ENCODE measurements around the gene SBF2. TPM values are rescaled to one million over a fixed set of nuclear protein-coding genes. Genes with fewer than 3 reads are reported as not detected.

The SBF2 gene
- total and polyA plus RNA-seq, 9 of the 15 experiments (the other 6 are each of a cell fraction or from before 2014, with no cell fraction given), result 0.80 to 9.5 (median 5.0) TPM

- no peaks in the 10 kb centered on the region for H4K20me1 ChIP-seq (replicated peaks; ENCODE audit: control insufficient read depth, insufficient read depth, low read length)
- no peak overlapping the region for H2AFZ ChIP-seq (ENCODE audit: low read depth, low read length)
- 36% methylated on average over 2 of the region's 2 CpGs for WGBS (ENCODE audit: insufficient coverage, low coverage, missing lambda C conversion rate)
- no peaks in the 10 kb centered on the region for H3K79me2 ChIP-seq (ENCODE audit: control insufficient read depth, insufficient read depth, low read length)
- DNase-seq (ENCODE audit: extremely low read depth in 1 of 4, low spot score in 3 of 4) (no peak), FAIRE-seq (no peak), ATAC-seq (no peak)
- H3K4me1 ChIP-seq (replicated peaks in 1 of 2; ENCODE audit: control insufficient read depth in 2 of 2, insufficient read depth in 2 of 2, low read length in 2 of 2), result no peaks in the 10 kb centered on the region
- H3K9ac ChIP-seq (ENCODE audit: insufficient read depth in 1 of 2, low read depth in 2 of 2, low read length in 2 of 2), result no peak overlapping the region
- no peak overlapping the region for H3K27ac ChIP-seq (ENCODE audit: extremely low read depth, low read depth, low read length)
- no TSS peak for BruUV-seq (replicated peaks)
- POLR2A ChIA-PET, result no interaction called here
- H3K27me3 ChIP-seq (ENCODE audit: control insufficient read depth in 2 of 2, insufficient read depth in 2 of 2, low read length in 2 of 2), result no peaks in the 10 kb centered on the region
- H3K9me3 ChIP-seq (replicated peaks; ENCODE audit: control insufficient read depth, insufficient read depth, low read depth, low read length), result no peaks in the 10 kb centered on the region
- no peaks in the 10 kb centered on the region for H3K9me1 ChIP-seq (ENCODE audit: control insufficient read depth, insufficient read depth, low read length)
- TF ChIP-seq MAZ (CRISPR knock-in tag; conservative IDR thresholded peaks at IDR 0.05 in 1 of 2, IDR thresholded peaks at IDR 0.05 in 1 of 2) (no peak), PTTG1 (tag; IDR thresholded peaks at IDR 0.05; ENCODE audit: low read depth) (no peak), ELF1 (tag; IDR thresholded peaks at IDR 0.05) (no peak), YBX1 (IDR thresholded peaks at IDR 0.05) (no peak), RBFOX2 (IDR thresholded peaks at IDR 0.05; ENCODE audit: low read depth, low read length) (no peak), HLTF (IDR thresholded peaks at IDR 0.05) (no peak), RAD21 (CRISPR knock-in tag; conservative IDR thresholded peaks at IDR 0.05 in 1 of 2, IDR thresholded peaks at IDR 0.05 in 1 of 2) (no peak), C11orf30 (IDR thresholded peaks at IDR 0.05; ENCODE audit: low read depth) (no peak), RFX1 (IDR thresholded peaks at IDR 0.05) (no peak), GABPB1 (CRISPR knock-in tag; IDR thresholded peaks at IDR 0.05) (no peak), KDM2B (CRISPR knock-in tag; IDR thresholded peaks at IDR 0.05) (no peak), E2F4 (CRISPR knock-in tag; IDR thresholded peaks at IDR 0.05; ENCODE audit: low read depth) (no peak), PTBP1 (IDR thresholded peaks at IDR 0.05; ENCODE audit: low read depth, low read length) (no peak), PHTF2 (CRISPR knock-in tag; IDR thresholded peaks at IDR 0.05) (no peak), ADNP (tag; IDR thresholded peaks at IDR 0.05) (no peak)
- no peak overlapping the region for H3K4me2 ChIP-seq (ENCODE audit: insufficient read depth, low read length)
- intact Hi-C loops (cut with micrococcal nuclease), result no loop called here
- in situ Hi-C loops (cut with MboI), result no loop called here
- no peak overlapping the region for H3K4me3 ChIP-seq
- CTCF ChIA-PET (ENCODE audit: low intra/inter-chr PET ratio), result no interaction called here
- H3K36me3 ChIP-seq (ENCODE audit: control insufficient read depth, insufficient read depth, low read length), result no peaks in the 10 kb centered on the region
These were observed 455.8 kb downstream of the SBF2 start for GRCh38 chr11:9838229-9838628.
